Smooth muscle cell (in vitro differentiated cells): ENCODE data around the gene NYAP2. TPM values are rescaled to one million over a fixed set of nuclear protein-coding genes. Genes with fewer than 3 reads are reported as not detected.
A peak's percentile ranks its signal among the peaks of the same experiment; 100 is the strongest.

Experiments
- DNase-seq: peaks from one replicate; lab custom pipeline; 2025; ENCODE audit not compliant: unreplicated experiment; lab: John Stamatoyannopoulos, UW
- H2AFZ ChIP-seq: fragments of 200-600 bp; sonication (generic); 2 replicates; pipeline ENCODE4 v1.6.0; 2016; ENCODE audit warnings: antibody characterized with exemption, low read depth, mild to moderate bottlenecking
- H3F3A ChIP-seq: fragments of 200-600 bp; sonication (generic); 2 replicates; pipeline ENCODE4 v1.6.0; 2017; ENCODE audit warnings: antibody characterized with exemption, low read depth
- H3K27ac ChIP-seq: fragments of 200-600 bp; sonication (generic); 2 replicates; pipeline ENCODE4 v1.5.1; 2016; ENCODE audit warnings: low read depth, mild to moderate bottlenecking
- H3K27me3 ChIP-seq: fragments of 200-600 bp; sonication (generic); 2 replicates; pipeline ENCODE4 v1.6.1; 2016; ENCODE audit warnings: low read depth, mild to moderate bottlenecking
- H3K36me3 ChIP-seq: fragments of 200-600 bp; sonication (generic); 2 replicates; pipeline ENCODE4 v1.5.1; 2016; ENCODE audit warnings: low read depth
- H3K4me1 ChIP-seq: fragments of 200-600 bp; sonication (generic); 2 replicates; pipeline ENCODE4 v1.5.1; 2016; ENCODE audit warnings: low read depth
- H3K4me2 ChIP-seq: fragments of 200-600 bp; sonication (generic); 2 replicates; pipeline ENCODE4 v1.6.0; 2016; ENCODE audit warnings: mild to moderate bottlenecking
- H3K4me3 ChIP-seq: fragments of 200-600 bp; sonication (generic); 2 replicates; pipeline ENCODE4 v1.5.1; 2016; ENCODE audit warnings: mild to moderate bottlenecking
- H3K79me2 ChIP-seq: fragments of 200-600 bp; sonication (generic); 2 replicates; pipeline ENCODE4 v1.6.0; 2016; ENCODE audit warnings: low read depth, mild to moderate bottlenecking
- H3K9ac ChIP-seq: fragments of 200-600 bp; sonication (generic); 2 replicates; pipeline ENCODE4 v1.6.0; 2016; ENCODE audit warnings: low read depth
- H3K9me3 ChIP-seq: fragments of 200-600 bp; sonication (generic); replicated peaks from 2 replicates; pipeline ENCODE4 v1.5.1; 2016; ENCODE audit warnings: low read depth
- H4K20me1 ChIP-seq: fragments of 200-600 bp; sonication (generic); 2 replicates; pipeline ENCODE4 v1.6.0; 2016; ENCODE audit warnings: low read depth
- CTCF ChIP-seq: fragments of 200-600 bp; sonication (generic); IDR thresholded peaks from 2 replicates; pipeline ENCODE4 v1.5.1; 2017; ENCODE audit warnings: borderline replicate concordance, mild to moderate bottlenecking, antibody characterized with exemption; ENCODE audit not compliant: insufficient read depth, poor library complexity, severe bottlenecking
- WGBS: methylation state at CpG from one replicate; pipeline ENCODE4 v1.1.7; 2016; ENCODE audit warnings: low lambda C conversion rate; 5-methylcytosine and 5-hydroxymethylcytosine counted together
- polyA plus RNA-seq: library from polyadenylated mRNA; unstranded; fragments of >200 nt; fragmentation: Nextera tagmentation; extraction: Ambion mirVana; gene quantifications from 2 replicates; pipeline ENCODE4 v1.2.1, GENCODE V29; 2016
- total RNA-seq: library from RNA; depleted of rRNA; stranded (reverse); fragments of >200 nt; gene quantifications from 2 replicates; pipeline ENCODE4 v1.2.3, GENCODE V29; 2014

NYAP2 gene
- total and polyA plus RNA-seq, 2 experiments from 2014 or later = not detected

GRCh38 chr2:225649274-225649673, 249.8 kb downstream of the NYAP2 start:
- Histone ChIP-seq H3K4me1 (no peaks in the 10 kb centered on the region), H3K4me3 (no peak overlapping the region), H3K9me3 (no peaks in the 10 kb centered on the region), H3K79me2 (no peaks in the 10 kb centered on the region), H3K27me3 (no peaks in the 10 kb centered on the region), H4K20me1 (no peaks in the 10 kb centered on the region), H3K27ac (no peak overlapping the region), H3K9ac (no peak overlapping the region), H3F3A (no peaks in the 10 kb centered on the region), H2AFZ (no peak overlapping the region), H3K36me3 (no peaks in the 10 kb centered on the region), H3K4me2 (no peak overlapping the region)
- WGBS = 85% methylated on average over 4 of the region's 4 CpGs
- no peak for TF ChIP-seq CTCF
- no peak for DNase-seq

GRCh38 chr2:225650041-225650440, 250.5 kb downstream of the NYAP2 start:
- Histone ChIP-seq H3K36me3 (no peaks in the 10 kb centered on the region), H4K20me1 (no peaks in the 10 kb centered on the region), H3F3A (no peaks in the 10 kb centered on the region), H3K4me3 (no peak overlapping the region), H3K27ac (no peak overlapping the region), H2AFZ (no peak overlapping the region), H3K79me2 (no peaks in the 10 kb centered on the region), H3K9ac (no peak overlapping the region), H3K4me2 (no peak overlapping the region), H3K4me1 (no peaks in the 10 kb centered on the region), H3K9me3 (no peaks in the 10 kb centered on the region), H3K27me3 (no peaks in the 10 kb centered on the region)
- no peak for TF ChIP-seq CTCF
- no peak for DNase-seq
- 93% methylated on average over 8 of the region's 8 CpGs for WGBS

- 26% methylated on average over 11 of the region's 11 CpGs for WGBS
- H3K9ac ChIP-seq = no peak overlapping the region
- no peaks in the 10 kb centered on the region for H3F3A ChIP-seq
- H3K4me3 ChIP-seq = no peak overlapping the region
- no peak overlapping the region for H3K4me2 ChIP-seq
- no peaks in the 10 kb centered on the region for H4K20me1 ChIP-seq
- no peak overlapping the region for H2AFZ ChIP-seq
- no peaks in the 10 kb centered on the region for H3K9me3 ChIP-seq
- no peaks in the 10 kb centered on the region for H3K27me3 ChIP-seq
- H3K4me1 ChIP-seq = no peaks in the 10 kb centered on the region
- no peak overlapping the region for H3K27ac ChIP-seq
- TF ChIP-seq CTCF = peak; percentile 97
- peak; percentile 20 for DNase-seq
- H3K36me3 ChIP-seq = no peaks in the 10 kb centered on the region
- no peaks in the 10 kb centered on the region for H3K79me2 ChIP-seq
Measured at GRCh38 chr2:225660262-225661131, 261.0 kb downstream of the NYAP2 start.

- Histone ChIP-seq H3K9me3 (no peaks in the 10 kb centered on the region), H3K27ac (no peak overlapping the region), H3K27me3 (no peaks in the 10 kb centered on the region), H3K9ac (no peak overlapping the region), H3K4me3 (no peak overlapping the region), H3K4me2 (no peak overlapping the region), H4K20me1 (no peaks in the 10 kb centered on the region), H3F3A (no peaks in the 10 kb centered on the region), H2AFZ (no peak overlapping the region), H3K79me2 (no peaks in the 10 kb centered on the region), H3K4me1 (no peaks in the 10 kb centered on the region), H3K36me3 (no peaks in the 10 kb centered on the region)
- no peak for TF ChIP-seq CTCF
- no peak for DNase-seq
- 64% methylated on average over 4 of the region's 4 CpGs for WGBS
Measured at GRCh38 chr2:225662101-225662500, 262.6 kb downstream of the NYAP2 start.
